ENCODE measurements around the gene OTX2. TPM values are rescaled to one million over a fixed set of nuclear protein-coding genes. Genes with fewer than 3 reads are reported as not detected.

OTX2 gene
- total RNA-seq, 1 donor from 2014 or later = not detected

DNA sequence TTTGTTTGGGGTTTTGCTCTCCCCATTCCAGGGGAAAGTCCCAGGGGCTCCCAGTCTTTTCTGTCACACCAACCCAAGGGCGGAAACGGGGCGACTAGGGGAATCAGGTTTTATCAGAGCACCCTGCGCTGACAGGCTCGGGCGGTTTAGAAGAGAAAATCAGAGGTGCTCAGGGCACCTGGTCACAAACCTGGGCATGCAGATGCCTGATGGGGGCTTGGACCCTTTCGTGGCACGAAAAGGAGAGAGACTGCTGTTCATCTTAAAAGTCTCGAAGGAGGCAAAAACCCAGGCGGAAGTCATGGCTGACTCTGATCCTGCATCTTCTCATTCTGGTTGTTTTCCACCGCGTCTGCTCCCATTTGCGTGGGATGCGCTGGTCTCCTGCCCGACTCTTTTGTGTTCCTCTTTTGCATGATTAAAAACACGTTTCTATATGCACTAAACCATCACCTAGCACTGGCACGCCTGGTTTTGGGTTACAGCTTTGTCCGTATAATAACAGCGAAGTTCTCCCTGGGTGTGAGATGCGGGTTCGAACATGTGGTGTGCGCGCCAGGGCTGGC is 13.2 kb downstream of the OTX2 start:
- no peak for DNase-seq (ENCODE audit: low read depth)

DNA sequence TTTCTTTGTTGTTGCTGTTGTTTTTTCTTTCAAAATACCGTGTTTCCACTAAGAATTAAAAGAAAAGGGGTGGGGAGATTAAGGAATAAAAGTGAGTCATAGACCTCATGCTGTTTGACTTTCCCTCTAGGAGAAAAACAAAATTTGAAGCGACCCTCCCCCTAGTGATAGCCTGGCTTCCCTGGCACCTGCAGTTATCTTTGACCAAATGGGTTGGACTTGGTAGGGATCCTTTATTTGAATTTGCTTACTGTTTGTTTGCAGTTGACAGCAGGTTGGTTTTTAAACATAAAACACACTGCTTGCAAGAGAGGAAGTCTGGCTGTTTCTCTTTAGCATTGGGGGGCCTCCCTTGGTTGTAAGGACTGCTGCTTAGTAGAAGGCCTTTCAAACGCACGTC is 14.0 kb downstream of the OTX2 start:
- DNase-seq (ENCODE audit: low read depth) = no peak

DNA sequence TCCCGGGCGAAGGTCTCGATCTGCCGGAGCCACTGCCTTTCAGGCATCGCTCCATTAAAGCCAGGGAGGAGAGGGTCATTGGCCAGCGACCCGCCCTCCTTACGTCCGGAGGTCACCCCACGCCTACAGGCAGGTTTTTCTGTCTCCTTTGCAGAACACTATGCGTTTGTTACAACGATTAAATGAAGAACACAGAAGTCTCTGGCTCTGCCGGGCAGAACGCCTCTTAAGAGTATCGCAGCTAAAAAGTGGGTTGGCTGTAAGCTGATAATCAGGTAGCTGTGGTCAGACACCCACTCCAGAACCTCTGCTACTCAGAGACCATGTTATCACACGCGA is 15.0 kb downstream of the OTX2 start:
- DNase-seq (ENCODE audit: low read depth) = no peak

DNA sequence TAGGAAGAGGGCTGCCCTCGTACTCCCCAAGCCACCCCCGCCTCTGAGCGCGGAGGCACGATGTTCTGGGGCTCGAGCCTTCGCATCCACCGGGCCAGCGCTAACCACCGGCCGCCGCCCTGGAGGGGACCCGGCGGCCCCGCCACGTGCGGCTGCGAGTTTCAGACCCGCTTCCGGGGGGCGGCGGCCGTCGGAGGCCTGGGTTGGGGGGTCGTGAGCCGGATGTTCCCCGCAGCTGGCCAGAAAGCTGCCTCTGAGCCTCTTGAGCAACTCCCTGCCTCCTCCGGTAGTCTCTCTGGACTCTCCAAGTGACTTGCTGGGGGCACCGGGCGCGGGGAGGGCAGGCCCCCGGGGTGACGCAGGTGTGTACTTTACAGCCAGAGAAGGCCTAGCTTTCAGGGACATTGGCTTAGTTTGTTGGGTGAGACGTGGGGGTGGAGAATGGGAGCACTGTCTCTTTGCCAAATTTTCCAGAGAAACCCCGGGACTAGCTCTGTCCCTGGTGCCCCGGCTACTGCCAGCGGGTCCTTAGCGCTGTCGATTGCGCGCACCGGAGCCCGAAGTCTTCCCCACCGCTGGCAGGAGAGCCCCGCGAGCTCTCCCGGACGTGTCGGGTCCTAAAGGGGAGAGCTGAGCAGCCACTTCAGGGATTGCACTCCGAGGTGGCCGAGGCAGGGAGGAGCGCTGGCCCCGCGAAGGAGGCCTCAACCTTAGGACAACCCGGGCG is 15.6 kb downstream of the OTX2 start:
- DNase-seq (ENCODE audit: low read depth) = no peak

DNA sequence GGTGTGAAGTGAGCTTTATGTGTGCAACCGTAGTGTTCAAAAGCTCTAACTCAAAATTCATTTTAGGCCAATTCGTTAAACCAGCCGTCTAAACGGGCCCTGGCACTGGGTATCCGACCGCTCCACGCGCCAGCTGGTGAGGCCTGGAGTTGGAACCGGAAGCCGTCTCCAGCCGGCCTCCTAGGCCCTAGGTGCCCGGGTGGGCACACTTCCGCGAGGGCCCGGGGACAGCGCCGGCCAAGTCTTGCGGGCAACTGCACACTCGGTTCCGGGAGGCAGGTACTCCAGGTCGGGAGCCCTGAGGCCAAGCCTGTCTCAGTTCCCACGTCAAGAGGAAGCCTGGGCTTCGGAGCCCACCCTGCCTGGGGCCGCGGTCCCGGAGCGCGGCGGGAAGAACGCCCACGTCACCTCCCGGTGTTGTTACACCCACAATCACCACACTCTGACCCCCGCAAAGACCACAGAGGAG is 16.2 kb downstream of the OTX2 start:
- no peak for DNase-seq (ENCODE audit: low read depth)

DNA sequence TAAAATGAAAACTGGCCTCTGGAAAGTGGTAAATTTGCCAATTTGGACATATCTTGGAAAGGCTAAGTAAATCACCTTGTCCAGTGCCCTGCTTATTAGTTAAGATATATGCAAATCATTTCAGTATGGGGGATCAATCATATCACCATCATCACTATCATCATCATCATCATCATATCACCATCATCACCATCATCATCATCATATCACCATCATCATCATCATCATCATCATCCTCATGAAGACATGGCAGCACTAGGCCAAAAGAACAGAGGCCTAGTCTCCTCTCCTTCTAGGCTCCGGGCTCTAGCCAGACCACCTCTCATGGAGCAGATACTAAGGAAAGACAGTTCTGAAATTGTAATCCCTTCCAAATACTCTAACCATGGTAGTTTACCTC is 20.3 kb downstream of the OTX2 start:
- no peak for DNase-seq (ENCODE audit: low read depth)

DNA sequence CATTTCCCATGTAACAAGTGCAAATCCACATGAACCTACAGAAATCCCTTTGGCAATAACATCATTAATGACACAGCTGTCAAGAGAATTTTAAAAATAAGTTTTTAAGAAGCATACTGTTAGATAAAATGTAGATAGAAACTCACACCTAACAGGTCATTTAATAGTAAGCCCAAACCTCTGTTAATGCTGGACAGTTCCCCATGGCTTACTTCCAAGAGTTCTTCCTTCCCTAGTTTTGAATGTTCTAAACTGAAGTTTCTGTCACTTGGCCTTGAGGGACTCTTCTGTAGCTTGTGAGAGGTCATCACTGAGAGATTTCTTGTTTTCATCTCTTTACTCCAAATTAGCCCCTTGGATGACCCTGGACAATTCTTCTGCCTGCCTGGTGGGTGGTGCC is 22.7 kb downstream of the OTX2 start:
- DNase-seq (ENCODE audit: low read depth) = no peak

DNA sequence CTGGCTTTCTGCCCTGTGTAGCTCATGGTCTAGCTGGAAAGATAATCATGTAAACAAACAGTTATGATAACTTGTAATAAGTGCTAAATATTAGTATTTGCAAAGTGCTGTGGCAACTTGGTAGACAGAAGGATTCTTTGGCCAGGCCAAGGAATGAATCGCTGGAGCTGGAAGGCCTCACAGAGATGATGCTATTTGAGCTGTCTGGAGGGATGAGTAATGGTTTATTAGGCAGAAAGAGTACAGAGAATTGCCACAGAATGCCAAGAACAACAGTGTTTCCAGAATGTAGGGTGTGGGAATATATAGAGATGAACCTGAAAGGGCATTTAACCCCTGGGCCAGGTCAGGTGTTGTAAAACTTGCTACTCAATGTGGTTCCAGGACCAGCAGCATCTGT is 27.6 kb downstream of the OTX2 start:
- no peak for DNase-seq (ENCODE audit: low read depth)

DNA sequence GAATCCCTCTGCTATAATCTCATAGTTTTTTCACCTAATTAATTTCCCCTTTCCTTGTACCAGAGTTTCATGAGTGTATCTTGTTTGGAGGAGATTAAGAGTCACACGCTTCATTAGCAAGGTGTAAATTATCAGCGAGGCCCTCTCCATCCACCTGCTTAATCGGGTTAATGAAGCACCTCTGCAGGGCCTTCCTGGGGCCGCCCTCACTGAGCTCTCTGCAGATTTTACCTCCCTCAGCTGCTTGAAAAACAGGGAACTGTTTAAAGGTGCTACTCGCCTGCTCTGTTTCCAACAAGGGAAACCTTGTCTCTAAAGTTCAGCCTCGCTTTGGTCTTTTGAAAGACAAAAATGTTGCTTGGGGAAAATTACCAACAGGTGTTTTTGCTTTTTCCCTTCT is 35.8 kb downstream of the OTX2 start:
- no peak for DNase-seq (ENCODE audit: low read depth)

DNA sequence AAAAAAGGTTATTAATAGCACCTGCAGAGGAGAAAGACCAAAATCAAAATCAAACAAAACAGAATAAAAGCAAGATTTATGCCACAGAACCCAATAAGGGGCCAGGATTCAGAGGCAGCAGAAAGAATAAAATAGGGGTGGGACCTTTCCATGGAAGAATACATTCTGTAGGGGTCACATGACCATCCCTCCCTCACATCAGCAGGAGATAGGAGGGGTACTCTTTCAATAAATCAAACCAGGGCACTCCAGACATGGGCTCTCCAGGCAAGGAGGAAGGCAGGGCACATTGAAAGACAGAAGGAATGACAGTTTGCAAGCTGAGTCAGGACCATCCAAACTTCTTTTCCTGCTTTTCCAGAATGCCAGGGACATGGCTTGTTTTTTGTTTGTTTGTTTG is 39.8 kb downstream of the OTX2 start:
- DNase-seq (ENCODE audit: low read depth) = no peak

DNA sequence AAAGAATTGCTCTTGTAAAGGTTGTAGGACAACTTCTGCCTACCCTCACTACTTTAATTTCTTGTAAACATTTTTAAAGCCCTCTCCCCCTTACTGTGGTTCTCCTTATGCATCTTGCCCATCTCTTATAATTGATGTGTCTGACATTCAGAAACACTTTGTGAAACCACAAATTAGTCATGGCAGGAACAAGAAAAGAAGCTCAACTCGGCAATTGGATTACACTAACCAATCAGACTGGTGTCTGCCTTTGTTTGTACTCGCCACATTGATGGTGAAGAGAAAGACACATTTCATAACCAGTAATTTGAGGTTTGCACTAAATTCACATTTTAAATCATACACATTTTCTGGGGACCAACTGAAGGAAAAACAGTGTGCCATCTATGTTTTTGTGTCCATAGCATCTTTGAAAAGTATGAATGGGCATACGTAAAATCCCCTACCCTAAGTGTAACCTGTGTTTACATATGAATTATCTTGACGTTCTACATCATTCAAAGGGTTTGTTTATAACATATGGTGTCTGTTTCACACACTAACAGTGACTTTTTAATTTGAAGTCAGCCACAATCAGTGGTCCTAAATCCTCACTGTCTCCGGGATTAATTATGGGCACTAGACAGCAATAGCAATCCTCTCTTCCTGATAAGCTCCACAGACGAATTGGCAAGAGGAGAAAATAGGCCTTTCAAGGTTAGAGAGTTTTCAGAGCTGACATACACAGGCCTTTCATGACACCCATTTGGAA is 49.9 kb downstream of the OTX2 start:
- DNase-seq (ENCODE audit: low read depth) = no peak

DNA sequence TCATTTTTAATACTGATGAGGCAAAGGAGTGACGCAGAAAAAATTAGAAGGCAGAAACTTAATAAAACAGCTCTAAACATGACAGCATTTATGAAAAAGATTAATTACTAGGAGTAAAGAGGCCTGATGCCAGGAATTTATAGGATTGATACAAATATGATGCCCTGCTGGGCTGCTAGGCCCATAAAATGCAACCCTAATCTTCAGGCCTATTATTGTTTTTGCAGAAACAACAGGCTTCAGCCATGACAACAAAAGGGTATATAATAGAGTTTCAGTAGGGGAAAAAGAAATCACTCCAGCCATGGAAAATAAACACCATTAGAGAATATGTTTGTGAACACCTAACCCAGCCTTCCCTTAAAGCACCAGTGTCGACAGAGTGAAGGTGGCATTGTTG is 50.6 kb downstream of the OTX2 start:
- DNase-seq (ENCODE audit: low read depth) = no peak

DNA sequence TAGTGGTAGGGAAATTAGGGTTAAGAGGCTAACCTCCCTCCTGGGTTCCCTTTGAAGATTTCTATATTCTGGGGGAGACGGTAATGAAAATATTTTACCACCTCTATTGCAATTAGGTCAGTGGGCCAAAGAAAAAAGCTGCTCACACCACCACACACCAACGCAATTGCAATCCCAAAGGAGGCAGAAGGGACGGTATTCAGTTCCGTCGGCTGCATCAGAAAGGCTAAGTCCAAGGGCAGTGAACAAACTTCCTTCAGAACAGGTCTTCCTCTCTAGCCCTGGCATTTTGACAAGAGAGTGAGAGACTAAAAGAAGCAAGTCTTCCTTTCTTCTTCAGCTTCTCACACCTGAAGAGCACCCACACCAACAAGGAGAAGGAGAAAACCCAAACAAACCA is 51.2 kb downstream of the OTX2 start:
- no peak for DNase-seq (ENCODE audit: low read depth)

DNA sequence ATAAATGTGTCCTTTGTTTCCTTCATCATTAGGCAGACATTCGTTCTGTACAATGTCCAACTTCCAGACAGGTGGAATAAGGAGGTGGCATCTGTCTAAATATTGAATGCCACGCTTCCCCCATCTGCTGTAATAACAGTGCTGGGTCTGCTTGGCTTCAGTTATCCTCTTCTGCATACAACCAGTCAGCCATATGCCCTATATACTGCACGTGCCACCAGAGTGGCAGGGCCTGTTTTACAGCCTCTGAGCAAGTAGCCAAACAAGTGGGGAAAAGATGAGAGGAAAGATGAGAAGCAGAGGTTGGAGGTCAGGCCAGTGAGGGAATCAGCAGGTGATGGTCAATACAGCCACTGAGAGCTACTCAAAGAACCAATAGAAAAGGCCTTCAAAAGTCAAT is 55.4 kb downstream of the OTX2 start:
- no peak for DNase-seq (ENCODE audit: low read depth)

DNA sequence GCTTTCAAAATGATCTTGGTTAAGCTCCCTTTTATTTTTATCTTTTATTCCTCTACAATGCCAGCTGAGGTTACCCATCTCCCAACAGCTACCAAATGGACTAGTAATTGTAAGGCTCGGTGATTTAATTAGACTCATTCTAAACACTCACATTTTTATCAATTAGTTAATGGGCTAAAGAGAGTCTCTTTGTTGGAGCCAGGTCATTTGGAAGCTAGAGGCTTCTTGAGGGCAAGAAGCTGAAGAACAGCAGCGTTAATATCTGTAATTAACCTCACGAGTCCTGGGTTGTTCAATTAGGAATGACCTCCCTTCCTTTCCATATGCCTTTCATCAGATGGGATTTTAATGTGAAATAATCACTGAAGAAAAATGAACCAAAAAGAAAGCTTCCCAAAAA is 56.9 kb downstream of the OTX2 start:
- DNase-seq (ENCODE audit: low read depth) = no peak

DNA sequence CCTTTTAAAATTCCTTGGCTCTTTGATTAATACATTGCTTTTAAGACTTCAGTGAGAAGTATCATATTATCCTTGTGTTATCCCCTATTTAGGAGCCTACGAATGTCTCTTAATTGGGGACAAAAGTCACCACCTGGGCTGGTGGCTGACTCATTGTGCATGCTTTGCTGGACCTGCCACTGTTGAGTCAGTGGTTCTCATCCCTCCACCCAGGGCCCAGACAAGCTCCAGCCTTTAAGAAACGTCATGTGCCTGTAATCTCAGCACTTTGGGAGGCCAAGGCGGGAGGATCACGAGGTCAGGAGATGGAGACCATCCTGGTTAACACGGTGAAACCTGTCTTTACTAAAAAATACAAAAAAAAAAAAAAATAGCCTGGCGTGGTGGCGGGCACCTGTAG is 57.9 kb downstream of the OTX2 start:
- DNase-seq (ENCODE audit: low read depth) = no peak

DNA sequence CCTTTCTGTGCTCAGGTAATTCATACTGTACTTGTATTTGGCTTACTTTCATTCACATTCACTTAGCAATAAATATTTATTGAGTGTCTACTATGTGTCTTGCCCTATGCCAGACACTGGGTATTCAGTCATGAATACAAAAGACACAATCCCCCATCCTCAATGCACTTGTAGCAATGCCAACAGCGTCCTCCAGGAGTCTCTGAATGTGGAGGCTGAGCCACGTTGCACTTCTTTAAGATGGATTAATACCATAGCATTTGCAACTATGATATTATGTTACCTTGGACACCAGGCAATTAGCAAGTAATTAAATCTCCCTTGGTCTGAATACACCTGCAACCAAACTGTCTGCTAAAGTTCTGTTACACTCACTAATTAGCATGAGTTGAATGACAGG is 58.8 kb downstream of the OTX2 start:
- DNase-seq (ENCODE audit: low read depth) = no peak

Other genes starting within 250 kb of the OTX2 start
- gene TMEM260, start 230.7 kb downstream of the OTX2 start, total RNA-seq = 11.3 and 12.5 TPM in 2 replicates